ENCODE measurements around the gene SSC5D.

DNA sequence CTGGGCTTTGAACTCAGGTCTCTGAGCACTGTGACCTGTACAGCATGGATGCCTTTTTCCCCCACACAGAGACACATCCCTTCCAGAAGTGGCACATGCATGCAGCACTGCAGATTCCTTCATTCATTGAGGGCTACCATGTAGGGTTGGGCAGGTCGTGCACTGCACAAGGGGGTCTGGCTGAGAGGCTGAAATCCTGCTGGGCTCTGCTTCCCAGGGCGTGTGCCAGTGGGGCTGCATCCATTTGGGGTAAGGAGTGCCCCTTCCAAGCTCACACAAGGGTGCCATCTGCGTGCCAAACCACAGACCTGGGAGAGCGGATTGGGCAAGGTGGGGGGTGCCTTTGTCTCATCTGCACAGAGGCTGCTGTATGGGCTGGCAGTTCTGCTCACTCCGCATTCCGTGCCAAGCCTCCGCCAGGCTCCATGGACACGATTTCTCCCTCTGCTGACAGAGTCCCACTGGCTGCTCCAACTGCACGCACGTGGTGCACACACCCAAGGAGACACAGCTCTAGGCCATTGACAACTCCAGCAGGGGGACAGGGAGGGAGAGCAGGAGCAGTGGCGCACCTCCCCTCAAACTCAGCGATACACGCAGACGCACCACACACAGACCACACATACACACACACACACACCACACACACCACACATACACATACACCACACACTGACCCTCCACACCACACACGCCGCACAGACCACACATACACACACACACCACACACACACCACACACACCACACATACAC, 40.6 kb upstream of the SSC5D start:
- TF ChIP-seq ESRRG (CRISPR knock-in tag; IDR thresholded peaks at IDR 0.05) (no peak), PPARA (CRISPR knock-in tag; IDR thresholded peaks at IDR 0.05; ENCODE audit: borderline replicate concordance) (no peak), ZNF8 (CRISPR knock-in tag; IDR thresholded peaks at IDR 0.05) (no peak), ZFP3 (CRISPR knock-in tag; IDR thresholded peaks at IDR 0.05) (no peak)
- TF ChIP-seq, protein P1, sequence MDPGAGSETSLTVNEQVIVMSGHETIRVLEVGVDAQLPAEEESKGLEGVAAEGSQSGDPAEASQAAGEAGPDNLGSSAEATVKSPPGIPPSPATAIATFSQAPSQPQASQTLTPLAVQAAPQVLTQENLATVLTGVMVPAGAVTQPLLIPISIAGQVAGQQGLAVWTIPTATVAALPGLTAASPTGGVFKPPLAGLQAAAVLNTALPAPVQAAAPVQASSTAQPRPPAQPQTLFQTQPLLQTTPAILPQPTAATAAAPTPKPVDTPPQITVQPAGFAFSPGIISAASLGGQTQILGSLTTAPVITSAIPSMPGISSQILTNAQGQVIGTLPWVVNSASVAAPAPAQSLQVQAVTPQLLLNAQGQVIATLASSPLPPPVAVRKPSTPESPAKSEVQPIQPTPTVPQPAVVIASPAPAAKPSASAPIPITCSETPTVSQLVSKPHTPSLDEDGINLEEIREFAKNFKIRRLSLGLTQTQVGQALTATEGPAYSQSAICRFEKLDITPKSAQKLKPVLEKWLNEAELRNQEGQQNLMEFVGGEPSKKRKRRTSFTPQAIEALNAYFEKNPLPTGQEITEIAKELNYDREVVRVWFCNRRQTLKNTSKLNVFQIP (CRISPR knock-in tag; IDR thresholded peaks at IDR 0.05; ENCODE audit: borderline replicate concordance, low read depth), result no peak

Measured in SK-N-SH treated with all-trans-retinoic acid at 6 μM for 48 hours (cell line).